GM21786 (cell line): ENCODE measurements around the gene CALHM5.
"Not testable (repeated sequence)": the region's sequence is repeated elsewhere in the genome, so short reads cannot be mapped to it uniquely, and the experiment has no call there.

Source experiments
- ATAC-seq: cut with Tn5 transposase; IDR thresholded peaks from one replicate; pipeline ENCODE4 v1.9.1; 2021; ENCODE audit not compliant: unreplicated experiment

Gene CALHM5, protein sequence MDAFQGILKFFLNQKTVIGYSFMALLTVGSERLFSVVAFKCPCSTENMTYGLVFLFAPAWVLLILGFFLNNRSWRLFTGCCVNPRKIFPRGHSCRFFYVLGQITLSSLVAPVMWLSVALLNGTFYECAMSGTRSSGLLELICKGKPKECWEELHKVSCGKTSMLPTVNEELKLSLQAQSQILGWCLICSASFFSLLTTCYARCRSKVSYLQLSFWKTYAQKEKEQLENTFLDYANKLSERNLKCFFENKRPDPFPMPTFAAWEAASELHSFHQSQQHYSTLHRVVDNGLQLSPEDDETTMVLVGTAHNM

DNA sequence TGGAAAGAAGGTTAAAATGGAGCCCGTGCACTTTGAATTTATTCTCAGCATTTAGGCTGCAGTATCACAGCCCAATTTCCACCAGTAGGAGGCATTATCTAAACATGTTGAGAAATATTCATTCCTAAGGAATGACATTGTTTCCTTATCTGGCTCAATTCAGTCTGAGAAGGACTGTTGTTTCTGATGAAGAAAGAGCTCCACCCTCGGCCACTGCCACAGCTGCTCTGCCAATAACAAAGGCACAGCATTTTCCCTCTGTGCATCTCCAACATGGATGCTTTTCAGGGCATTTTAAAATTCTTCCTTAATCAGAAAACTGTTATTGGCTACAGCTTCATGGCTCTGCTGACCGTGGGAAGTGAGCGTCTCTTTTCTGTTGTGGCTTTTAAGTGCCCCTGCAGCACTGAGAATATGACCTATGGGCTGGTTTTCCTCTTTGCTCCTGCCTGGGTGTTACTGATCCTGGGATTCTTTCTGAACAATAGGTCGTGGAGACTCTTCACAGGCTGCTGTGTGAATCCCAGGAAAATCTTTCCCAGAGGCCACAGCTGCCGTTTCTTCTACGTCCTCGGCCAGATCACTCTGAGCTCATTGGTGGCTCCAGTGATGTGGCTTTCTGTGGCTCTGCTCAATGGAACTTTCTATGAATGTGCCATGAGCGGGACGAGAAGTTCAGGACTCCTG, at the start of gene CALHM5:
Gene CALHM5 (plus strand): TSS at position 216 of the 687 bp plus-strand sequence. CDS start 58 bp downstream, at position 274.
- ATAC-seq = no peak

DNA sequence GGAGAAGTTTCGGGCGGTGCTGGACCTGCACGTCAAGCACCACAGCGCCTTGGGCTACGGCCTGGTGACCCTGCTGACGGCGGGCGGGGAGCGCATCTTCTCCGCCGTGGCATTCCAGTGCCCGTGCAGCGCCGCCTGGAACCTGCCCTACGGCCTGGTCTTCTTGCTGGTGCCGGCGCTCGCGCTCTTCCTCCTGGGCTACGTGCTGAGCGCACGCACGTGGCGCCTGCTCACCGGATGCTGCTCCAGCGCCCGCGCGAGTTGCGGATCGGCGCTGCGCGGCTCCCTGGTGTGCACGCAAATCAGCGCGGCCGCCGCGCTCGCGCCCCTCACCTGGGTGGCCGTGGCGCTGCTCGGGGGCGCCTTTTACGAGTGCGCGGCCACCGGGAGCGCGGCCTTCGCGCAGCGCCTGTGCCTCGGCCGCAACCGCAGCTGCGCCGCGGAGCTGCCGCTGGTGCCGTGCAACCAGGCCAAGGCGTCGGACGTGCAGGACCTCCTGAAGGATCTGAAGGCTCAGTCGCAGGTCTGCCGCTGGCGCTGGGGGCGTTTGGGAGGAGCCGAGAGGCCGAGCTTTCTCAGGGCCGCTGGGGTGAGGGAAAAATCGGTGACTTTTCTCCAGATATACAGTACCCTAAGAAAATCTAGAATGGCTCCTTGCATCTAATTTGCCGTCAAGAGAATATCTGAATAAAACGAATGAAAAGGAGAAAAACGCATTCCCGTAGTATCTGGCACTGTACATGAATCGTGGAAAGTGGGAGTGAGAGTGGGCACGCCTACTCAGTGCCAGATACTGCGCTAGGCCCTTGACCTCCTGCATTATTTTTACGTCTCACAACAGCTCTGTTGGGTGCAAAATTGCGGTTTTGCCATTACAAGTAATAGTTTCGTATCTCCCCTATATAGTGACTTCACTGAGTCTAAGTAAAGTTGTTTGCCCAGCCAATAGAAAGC, 49.2 kb upstream of the CALHM5 start:
- ATAC-seq = peak; percentile 65

DNA sequence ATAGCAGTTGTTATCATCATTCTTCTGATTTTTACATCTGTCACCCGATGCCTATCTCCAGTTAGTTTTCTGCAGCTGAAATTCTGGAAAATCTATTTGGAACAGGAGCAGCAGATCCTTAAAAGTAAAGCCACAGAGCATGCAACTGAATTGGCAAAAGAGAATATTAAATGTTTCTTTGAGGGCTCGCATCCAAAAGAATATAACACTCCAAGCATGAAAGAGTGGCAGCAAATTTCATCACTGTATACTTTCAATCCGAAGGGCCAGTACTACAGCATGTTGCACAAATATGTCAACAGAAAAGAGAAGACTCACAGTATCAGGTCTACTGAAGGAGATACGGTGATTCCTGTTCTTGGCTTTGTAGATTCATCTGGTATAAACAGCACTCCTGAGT, 48.1 kb upstream of the CALHM5 start:
- no peak for ATAC-seq

DNA sequence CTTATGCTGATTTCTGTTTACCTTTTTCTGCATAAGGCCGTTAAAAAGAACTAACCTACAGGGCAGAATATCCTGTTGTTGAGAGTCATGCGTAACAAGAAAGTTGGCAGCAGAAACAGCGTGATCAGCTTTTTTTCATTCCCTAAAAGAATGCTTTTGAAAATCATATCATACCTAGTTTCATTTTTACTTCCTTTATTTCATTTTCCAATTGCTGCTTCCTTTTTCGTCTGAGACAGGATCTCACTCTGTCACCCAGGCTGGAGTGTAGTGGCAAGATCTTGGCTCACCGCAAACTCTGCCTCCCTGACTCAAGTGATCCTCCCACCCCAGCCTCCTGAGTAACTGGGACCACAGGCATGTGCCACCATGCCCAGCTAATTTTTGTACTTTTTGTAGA, 46.2 kb upstream of the CALHM5 start:
- ATAC-seq = no peak

- no peak for ATAC-seq
Observed at GRCh38 chr6:116467096-116467495, 44.3 kb upstream of the CALHM5 start.

GRCh38 chr6:116467514-116467913, 43.9 kb upstream of the CALHM5 start:
- no peak for ATAC-seq

DNA sequence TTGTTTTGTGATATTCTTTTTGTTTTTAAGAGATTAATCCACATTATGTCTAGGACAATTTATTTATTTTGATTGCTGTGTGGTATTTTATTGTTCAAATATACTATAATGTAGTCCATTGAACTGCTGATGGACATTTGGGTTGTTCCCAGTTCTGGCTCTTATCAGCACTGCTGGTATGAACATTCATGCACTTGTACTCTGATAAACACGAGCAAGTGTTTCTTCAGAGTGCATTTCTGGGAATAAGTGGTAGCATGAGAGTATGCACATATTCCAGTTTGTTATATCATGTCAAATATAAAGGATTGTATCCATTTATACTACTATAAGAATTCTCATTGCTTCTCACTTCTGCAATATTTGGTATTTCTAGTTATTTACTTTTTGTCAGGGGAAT, 43.1 kb upstream of the CALHM5 start:
- no peak for ATAC-seq

GRCh38 chr6:116471531-116471930, 39.9 kb upstream of the CALHM5 start:
- ATAC-seq = no peak

GRCh38 chr6:116472706-116473105, 38.7 kb upstream of the CALHM5 start:
- ATAC-seq = no peak

DNA sequence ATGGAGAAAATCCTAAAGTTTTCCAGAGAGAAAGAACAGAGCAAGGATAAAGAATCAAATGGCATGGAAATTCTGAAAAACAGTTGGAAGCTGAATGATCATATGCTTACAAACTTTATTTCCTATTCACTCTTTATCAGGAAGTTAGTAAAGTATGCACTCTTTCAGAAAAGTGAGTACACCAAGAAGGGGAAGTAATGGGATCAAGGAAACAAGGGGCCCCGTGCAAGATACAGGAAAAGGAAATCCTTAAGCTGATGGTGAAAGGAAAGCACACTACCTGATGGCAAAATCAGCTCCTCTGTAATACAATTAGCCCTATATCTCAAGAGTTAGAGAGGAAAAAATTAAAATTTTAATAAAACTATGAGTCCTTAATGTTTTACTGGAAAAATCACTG, 36.3 kb upstream of the CALHM5 start:
- ATAC-seq = no peak

DNA sequence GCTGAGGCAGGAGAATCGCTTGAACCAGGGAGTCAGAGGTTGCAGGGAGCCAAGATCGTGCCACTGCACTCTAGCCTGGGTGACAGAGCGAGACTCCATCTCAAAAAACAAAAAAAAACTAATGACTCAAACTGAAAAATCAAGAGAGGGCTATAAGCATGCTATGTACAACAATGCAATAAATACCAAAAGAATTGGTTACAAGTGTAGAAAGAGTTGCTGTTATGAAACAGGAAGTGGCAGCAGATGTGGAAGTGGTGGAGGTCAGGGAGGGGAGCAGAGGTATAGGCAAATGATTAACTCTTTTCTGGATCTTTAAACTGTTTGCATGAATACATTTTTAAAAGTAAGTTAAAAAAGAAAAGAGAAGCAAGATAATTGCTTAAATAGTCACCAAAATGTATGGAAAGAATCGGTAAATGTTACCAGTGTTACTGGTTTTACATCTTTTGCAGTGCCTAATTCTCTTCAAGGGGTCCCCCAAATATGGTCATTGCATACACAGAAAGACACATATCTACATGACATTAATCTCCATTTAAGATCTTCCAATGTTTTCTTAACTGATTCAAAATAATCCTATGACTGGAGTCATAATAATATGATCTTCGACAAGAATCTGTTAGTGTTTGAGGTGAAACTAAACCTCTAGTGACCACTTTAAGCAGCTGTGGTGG, 35.3 kb upstream of the CALHM5 start:
- peak; percentile 100 for ATAC-seq

DNA sequence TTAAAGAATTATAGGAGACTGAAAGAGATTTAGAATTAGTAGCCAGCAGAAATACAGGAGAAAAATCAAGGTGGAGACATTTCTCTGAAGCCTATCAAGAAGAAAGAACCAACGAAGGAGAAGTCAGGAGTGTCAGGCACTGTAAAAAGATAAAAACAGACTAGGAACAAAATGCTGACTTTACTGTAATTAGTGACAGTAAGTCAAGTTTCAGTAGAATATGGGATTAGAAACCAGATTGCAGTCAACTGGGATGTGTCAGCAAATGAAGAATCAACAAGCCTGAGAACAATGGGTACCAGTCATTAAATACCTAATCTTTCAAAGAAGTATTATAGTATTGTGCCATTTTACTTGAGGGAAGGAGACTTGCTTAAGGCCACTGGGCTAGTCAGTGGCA, 28.7 kb upstream of the CALHM5 start:
- no peak for ATAC-seq

DNA sequence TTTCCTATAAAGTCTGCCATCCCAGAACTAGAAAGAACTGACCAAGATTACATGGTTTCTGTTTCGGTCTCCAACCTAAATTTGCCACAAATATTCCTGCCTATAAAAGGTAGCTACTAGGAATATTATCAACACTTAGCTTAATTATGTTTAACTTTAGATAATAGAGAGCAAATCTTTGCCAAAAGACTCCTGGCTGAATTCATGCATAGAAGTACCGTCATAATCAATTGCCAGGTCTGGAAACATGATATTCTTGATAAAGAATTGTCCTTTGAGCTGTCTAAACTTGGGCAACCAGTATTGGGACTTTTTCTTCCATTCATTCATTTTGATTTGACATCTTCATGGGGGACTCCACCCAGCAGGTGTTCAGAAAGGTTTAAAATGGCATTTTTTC, 27.8 kb upstream of the CALHM5 start:
- ATAC-seq = no peak

DNA sequence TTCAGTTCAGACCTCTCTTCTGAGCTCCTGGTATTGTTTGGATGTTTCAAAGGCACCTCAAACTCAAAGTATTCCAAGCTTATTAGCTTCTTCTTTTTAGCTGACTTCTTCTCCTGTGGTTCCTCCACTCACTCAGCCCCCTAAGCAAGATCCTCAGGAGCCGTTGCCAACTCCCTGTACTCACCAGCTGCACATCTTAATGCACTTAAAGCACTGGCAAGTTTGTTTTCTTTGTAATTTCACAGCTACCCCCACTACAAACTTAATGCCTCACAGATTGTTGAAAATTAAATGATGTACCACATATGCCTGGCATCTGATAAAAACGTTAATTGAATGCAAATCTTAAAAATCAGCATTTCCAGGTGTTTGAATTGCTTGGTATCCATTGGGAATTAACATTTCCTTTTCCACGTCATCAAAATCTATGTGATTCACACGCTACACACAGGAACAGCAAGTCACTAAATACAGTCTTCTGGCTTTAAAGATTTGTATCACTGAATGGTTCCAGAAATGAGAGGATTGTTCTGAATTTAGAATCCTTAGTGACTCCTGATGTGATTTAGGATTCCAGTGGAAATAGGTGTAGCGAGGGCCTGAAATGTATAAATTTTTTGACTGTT, 25.8 kb upstream of the CALHM5 start:
- ATAC-seq = no peak

- no peak for ATAC-seq
Observed at GRCh38 chr6:116491610-116492330, 19.7 kb upstream of the CALHM5 start.

DNA sequence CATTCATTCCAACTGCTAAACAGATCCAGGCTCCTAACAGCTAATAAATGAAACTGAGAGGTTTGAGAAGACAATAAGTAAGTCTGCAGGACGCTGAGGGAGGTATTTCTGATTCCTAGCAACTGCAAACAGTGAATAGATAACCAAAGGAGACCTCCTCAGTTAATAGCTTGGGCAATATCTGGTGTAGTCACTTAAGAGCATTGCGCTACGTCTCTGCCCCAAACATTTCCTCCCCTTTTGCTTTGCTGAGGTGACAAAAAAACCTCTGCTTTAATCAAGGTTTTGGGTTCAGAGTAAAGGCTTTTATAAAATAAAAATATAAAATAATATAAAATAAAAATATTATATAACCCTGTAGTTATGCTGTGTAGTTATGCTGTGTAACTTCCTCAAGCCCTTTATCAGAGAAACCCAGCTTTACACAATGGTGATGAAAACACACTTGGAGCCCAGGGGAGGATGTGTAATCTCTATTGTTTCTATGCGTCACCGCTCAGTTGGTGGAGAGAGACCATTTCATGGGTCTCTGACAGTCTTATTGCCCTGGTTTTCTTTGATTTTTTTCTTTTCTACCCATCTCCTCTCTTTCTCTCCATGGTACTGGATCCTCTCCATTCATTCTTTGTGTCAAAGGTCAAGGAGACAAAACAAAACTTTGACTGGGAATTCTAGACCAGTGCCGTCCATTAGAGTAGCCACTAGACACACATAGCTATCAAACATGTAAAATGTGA, 18.9 kb upstream of the CALHM5 start:
- no peak for ATAC-seq

- ATAC-seq = not testable (repeated sequence)
Observed at GRCh38 chr6:116495161-116495560, 16.3 kb upstream of the CALHM5 start.

- ATAC-seq = no peak
Observed at GRCh38 chr6:116497113-116497676, 14.2 kb upstream of the CALHM5 start.

DNA sequence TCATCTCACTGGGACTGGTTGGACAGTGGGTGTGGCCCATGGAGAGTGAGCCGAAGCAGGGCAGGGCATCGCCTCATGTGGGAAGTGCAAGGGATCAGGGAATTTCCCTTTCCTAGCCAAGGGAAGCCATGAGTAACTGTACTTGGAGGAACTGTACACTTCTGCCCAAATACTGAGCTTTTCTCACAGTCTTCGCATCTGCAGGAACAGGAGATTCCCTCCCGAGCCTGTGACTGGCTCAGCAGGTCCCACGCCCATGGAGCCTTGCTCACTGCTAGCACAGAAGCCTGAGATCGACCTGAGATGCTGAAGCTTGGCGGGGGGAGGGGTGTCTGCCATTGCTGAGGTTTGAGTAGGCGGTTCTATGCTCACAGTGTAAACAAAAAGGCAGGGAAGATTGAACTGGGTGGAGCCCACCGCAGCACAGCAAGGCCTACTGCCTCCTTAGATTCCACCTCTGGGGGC, 10.4 kb upstream of the CALHM5 start:
- ATAC-seq = no peak
